ENCODE data around the gene OGFOD3.

GRCh38 chr17:82392209-82392920 is 26.0 kb downstream of the OGFOD3 start:
- TF ChIP-seq, protein P1, sequence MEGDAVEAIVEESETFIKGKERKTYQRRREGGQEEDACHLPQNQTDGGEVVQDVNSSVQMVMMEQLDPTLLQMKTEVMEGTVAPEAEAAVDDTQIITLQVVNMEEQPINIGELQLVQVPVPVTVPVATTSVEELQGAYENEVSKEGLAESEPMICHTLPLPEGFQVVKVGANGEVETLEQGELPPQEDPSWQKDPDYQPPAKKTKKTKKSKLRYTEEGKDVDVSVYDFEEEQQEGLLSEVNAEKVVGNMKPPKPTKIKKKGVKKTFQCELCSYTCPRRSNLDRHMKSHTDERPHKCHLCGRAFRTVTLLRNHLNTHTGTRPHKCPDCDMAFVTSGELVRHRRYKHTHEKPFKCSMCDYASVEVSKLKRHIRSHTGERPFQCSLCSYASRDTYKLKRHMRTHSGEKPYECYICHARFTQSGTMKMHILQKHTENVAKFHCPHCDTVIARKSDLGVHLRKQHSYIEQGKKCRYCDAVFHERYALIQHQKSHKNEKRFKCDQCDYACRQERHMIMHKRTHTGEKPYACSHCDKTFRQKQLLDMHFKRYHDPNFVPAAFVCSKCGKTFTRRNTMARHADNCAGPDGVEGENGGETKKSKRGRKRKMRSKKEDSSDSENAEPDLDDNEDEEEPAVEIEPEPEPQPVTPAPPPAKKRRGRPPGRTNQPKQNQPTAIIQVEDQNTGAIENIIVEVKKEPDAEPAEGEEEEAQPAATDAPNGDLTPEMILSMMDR (conservative IDR thresholded peaks at IDR 0.05 in 1 of 2, IDR thresholded peaks at IDR 0.05 in 1 of 2; ENCODE audit: extremely low read depth in 1 of 2, insufficient read depth in 1 of 2, low read depth in 1 of 2, low read length in 2 of 2): no peak
- TF ChIP-seq EZH2 (IDR thresholded peaks at IDR 0.05; ENCODE audit: borderline replicate concordance, low read length): no peak

All from mammary epithelial cell (primary cell).